ENCODE results near the gene TIAM1. TPM values are rescaled to one million over a fixed set of nuclear protein-coding genes. Genes with fewer than 3 reads are reported as not detected.

The TIAM1 gene
- total RNA-seq, 1 donor from 2014 or later = 119 TPM

DNA sequence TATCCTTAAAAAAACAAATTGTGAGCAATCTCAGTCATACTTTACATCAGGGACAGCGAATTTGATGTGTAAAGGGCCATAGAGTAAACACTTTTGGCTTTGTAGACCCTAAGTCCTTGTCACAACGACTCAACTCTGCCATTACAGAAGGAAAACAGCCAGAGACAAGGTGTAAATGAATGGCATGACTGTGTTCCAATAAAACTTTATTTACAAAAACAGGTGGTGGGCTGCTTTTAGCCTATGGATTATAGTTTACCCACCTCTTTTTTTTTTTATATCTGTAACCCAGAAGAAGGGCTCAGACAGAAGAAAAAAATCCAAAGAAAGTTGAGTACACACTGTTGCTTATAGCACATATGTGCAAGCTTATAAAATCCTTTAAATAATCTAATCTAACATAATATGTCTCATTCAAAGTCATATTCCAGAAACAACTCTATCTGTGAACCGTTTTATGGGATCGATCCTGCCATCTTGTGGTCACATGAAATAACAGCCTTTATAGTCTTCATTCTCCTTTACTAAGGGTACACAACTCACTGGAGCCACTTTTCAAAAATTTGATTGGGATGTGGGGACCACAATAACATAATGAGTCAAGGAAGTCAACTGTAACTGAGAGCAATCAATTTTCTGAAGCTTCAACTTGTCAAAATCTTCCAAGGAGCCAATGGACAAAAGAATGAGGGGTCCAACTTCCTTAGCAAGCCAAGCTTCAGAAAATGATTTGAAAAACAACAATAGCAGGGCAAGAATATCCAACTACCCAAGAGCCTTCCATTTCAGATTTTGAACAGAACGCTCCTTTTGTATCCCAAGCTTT, 163.6 kb downstream of the TIAM1 start:
- Mint-ChIP-seq H3K27ac (peak overlapping the region; percentile 98), H3K27me3 (ENCODE audit: insufficient read depth) (no peaks in the 10 kb centered on the region), H3K4me3 (peak overlapping the region; percentile 92), H3K4me1 (ENCODE audit: low read depth) (peaks cover 70% of the 10 kb centered on the region), H3K36me3 (ENCODE audit: low read depth) (peaks cover 57% of the 10 kb centered on the region), H3K9me3 (peaks cover 3% of the 10 kb centered on the region)
- intact Hi-C loops (cut with micrococcal nuclease) = loop anchor here (1.0 to 5.0 kb wide), 7 partner anchors 14 to 552 kb away; partner anchors contain the start of genes KRTAP21-3, SCAF4 and SOD1
- DNase-seq (ENCODE audit: low spot score) = no peak

DNA sequence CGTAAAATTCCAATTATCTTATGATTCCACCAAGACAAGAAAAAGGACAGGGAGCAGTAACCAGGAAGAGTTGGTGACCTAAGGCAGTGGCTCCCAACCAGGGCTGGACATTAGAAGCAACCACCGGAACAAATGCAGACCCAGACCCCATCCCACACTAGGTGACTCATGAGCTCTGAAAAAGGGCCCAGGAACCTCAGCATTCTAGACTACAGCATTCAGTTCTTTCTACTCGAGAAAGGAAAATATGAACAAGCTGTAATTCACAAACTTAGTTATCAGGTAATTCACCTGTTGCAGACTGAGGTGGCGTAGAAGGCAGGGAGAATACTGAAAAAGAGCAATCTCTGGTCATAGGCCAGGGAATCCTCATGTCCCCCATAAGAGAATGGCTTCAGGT, 167.3 kb downstream of the TIAM1 start:
- DNase-seq (ENCODE audit: low spot score) = no peak
- H3K36me3 Mint-ChIP-seq (ENCODE audit: low read depth) = peaks cover 60% of the 10 kb centered on the region
- peak overlapping the region; percentile 78 for H3K27ac Mint-ChIP-seq

DNA sequence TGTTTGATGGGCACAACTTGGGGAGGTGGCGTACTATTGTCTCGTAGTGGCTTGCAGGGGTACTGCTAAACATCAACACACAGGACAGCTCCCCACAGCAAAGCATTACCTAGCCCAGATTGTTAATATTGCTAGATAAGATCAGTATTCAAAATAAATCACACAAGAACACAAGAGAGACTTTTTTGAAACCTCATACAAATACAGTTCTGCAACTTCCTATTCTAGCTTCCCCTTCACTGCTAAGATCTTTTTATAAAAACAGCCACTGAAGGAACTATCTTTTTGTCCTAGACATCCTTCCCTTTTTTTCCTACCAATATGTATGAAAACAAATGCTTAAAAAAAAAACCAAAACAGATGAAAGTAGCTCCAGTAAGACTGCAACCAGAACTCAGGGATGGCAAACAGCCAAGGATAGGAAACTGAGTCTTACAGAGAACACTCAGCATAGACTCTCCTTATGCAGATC, 167.9 kb downstream of the TIAM1 start:
- intact Hi-C loops (cut with micrococcal nuclease) = loop anchor here (2.0 kb wide), 1 partner anchor 15 kb away; no protein-coding TSS in a partner anchor
- Mint-ChIP-seq H3K36me3 (ENCODE audit: low read depth) (peaks cover 61% of the 10 kb centered on the region), H3K4me1 (ENCODE audit: low read depth) (peaks cover 74% of the 10 kb centered on the region), H3K4me3 (peak overlapping the region; percentile 61), H3K9me3 (no peaks in the 10 kb centered on the region), H3K27me3 (ENCODE audit: insufficient read depth) (no peaks in the 10 kb centered on the region), H3K27ac (peak overlapping the region; percentile 78)
- DNase-seq (ENCODE audit: low spot score) = no peak

More for the DNA sequence above, 167.3 kb downstream of the TIAM1 start:
- Mint-ChIP-seq H3K27me3 (ENCODE audit: insufficient read depth) (no peaks in the 10 kb centered on the region), H3K9me3 (no peaks in the 10 kb centered on the region), H3K4me1 (ENCODE audit: low read depth) (peaks cover 72% of the 10 kb centered on the region), H3K4me3 (peak overlapping the region; percentile 61)
- intact Hi-C loops (cut with micrococcal nuclease) = loop anchor here (2.0 kb wide), 1 partner anchor 16 kb away; no protein-coding TSS in a partner anchor

DNA sequence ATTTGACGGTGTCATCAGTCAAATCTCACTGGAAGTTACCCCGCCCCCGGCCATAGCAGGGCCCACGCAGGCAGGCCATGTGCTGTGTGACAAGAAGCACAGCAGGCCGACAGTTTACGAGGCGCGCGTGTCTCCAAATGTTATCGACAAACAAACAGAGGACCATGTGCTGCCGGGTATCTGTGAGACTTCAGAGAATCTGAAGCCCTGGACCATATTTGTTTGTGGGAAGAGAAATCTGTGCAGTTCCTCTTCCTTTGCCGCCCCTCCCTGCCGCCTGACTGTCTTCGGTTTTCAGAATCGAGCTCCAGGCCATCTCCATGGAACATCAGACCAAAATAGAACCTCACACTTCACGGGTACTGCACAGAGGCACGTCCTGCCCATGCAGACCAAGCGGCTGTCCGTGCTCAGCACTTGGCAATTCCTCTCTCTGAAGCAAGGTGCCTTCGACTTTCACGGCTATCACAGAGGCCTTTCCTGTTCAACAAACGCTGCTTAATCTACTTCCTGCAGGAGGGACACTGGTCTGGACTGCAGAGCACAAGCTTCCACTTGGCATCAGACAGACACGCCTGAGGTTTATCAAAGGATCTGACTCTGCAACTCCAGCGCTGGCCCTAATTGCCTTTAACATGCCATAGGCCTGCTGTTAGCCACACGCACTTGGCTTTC, 170.0 kb downstream of the TIAM1 start:
- Mint-ChIP-seq H3K36me3 (ENCODE audit: low read depth) (peaks cover 59% of the 10 kb centered on the region), H3K4me3 (peak overlapping the region; percentile 72), H3K27ac (peak overlapping the region; percentile 82), H3K9me3 (no peaks in the 10 kb centered on the region), H3K4me1 (ENCODE audit: low read depth) (peaks cover 73% of the 10 kb centered on the region), H3K27me3 (ENCODE audit: insufficient read depth) (no peaks in the 10 kb centered on the region)
- no peak for DNase-seq (ENCODE audit: low spot score)
- intact Hi-C loops (cut with micrococcal nuclease) = no loop called here

DNA sequence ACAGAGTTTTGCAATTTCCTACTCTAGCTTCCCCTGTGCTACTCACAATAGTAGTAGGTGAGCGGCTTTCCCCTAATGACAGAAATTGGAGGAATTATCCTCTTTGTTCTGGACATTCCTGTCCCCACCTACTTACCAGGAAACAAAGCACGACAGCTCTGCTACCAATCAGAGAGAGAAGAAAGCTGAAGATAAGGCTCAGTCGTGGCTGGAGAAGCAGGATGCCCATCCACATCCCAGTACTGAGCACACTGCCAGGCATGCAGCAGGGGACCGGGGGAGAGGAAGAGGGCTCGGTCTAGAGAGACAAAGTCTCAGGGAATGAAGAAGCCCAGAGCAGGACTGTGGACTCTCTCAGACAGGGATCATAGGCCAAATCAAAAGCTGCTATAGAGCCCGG, 171.7 kb downstream of the TIAM1 start:
- Mint-ChIP-seq H3K4me1 (ENCODE audit: low read depth) (peaks cover 70% of the 10 kb centered on the region), H3K9me3 (no peaks in the 10 kb centered on the region), H3K27ac (peak overlapping the region; percentile 72), H3K27me3 (ENCODE audit: insufficient read depth) (no peaks in the 10 kb centered on the region), H3K4me3 (peak overlapping the region; percentile 30), H3K36me3 (ENCODE audit: low read depth) (peaks cover 57% of the 10 kb centered on the region)
- intact Hi-C loops (cut with micrococcal nuclease) = no loop called here
- DNase-seq (ENCODE audit: low spot score) = no peak

DNA sequence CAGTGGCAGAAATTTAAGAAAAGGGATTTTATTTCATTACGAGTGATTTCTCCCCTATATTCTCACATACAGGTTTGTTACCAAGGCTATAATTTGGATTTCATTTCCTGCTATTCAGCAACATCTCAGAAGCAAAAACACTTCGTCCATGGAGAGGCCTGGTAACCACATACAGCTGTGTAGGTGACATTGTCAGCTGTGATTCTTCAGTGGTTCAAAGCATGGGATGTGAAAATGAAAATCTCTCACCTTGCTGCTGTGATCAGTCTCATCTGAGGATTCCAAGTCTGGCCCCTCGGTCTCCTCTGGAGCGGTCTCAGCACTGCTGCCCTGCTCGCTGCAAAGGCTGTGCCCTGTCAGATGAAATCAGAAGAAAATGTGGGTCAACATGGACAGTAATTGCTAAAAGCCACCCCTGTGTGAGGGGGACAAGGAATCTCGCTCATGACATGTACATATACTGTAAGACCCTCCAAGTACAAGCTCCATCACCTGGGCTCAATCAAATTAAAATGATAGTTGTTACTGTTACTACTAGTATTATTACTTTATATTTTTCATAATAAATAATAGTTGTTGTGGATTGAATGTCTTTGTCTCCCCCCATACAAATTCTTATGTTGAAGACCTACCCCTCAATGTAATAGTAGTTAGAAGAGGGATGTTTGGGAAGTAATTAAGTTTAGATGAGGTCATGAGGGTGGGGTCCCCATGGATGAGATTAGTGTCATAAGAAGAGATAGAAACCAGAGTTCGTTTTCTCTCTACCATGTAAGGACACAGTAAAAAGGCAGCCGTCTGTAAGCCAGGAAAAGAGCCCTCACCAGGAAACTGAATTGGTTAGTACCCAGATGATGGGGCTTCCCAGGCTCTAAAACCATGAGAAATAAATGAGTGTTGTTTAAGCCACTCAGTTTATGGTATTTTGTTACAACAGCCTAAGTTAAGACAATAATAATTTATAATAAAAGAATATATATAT, 179.1 kb downstream of the TIAM1 start:
- Mint-ChIP-seq H3K9me3 (no peaks in the 10 kb centered on the region), H3K27me3 (ENCODE audit: insufficient read depth) (no peaks in the 10 kb centered on the region), H3K27ac (peak overlapping the region; percentile 75), H3K4me3 (peak overlapping the region; percentile 35), H3K4me1 (ENCODE audit: low read depth) (peaks cover 71% of the 10 kb centered on the region), H3K36me3 (ENCODE audit: low read depth) (peaks cover 48% of the 10 kb centered on the region)
- no peak for DNase-seq (ENCODE audit: low spot score)
- intact Hi-C loops (cut with micrococcal nuclease) = no loop called here

DNA sequence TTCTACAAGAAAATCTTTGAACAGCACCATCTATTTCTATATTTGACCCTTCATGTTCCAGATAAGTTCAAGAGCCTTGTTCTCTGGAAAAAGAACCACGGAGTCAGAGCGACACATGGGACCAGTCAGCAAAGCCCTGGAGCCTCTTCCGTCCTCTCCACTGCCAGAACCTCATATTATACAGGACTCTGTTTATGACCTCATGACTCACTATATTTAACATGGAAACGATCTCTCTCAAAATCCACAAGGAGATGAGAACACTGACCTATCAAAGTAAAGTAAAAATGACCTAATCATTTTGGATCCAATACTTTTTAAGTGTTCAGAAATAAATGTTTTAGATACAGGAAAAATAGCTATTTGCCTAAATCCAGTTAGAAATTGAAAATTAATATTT, 181.2 kb downstream of the TIAM1 start:
- no peak overlapping the region for H3K27ac Mint-ChIP-seq
- H3K4me3 Mint-ChIP-seq = no peak overlapping the region

DNA sequence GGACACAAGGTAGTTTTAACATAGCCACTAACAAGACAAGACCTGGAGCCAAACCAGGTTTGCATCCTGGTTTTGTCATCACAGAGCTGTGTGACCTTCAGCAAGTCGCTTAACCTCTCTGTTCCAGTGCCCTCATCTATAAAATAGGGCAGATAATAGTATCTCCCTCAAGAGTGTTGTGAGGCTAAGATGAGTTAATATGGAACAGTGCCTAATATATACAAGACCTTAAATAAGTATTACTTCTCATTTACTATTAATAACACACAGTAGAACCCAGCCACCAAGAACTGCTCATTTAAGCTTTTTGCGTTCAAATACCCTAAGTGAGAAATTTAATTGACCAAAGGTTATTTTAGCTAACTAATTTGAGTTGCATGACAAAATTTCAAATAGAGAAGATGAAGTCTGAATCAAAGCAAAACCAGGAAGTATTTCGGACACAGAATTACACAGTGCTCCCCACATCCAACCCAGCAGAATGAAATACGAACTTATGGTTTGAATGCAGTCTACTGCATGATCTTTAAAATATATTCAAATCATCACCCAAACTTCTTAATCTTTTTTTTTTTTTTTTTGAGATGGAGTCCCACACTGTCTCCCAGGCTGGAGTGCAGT, 181.9 kb downstream of the TIAM1 start:
- peaks cover 72% of the 10 kb centered on the region for H3K4me1 Mint-ChIP-seq (ENCODE audit: low read depth)
- peak overlapping the region; percentile 10 for H3K27ac Mint-ChIP-seq
- H3K4me3 Mint-ChIP-seq = no peak overlapping the region
- H3K27me3 Mint-ChIP-seq (ENCODE audit: insufficient read depth) = no peaks in the 10 kb centered on the region
- intact Hi-C loops (cut with micrococcal nuclease) = no loop called here
- DNase-seq (ENCODE audit: low spot score) = no peak
- H3K9me3 Mint-ChIP-seq = peaks cover 8% of the 10 kb centered on the region
- H3K36me3 Mint-ChIP-seq (ENCODE audit: low read depth) = peaks cover 56% of the 10 kb centered on the region

More for the DNA sequence above, 181.2 kb downstream of the TIAM1 start:
- H3K36me3 Mint-ChIP-seq (ENCODE audit: low read depth) = peaks cover 51% of the 10 kb centered on the region
- peaks cover 76% of the 10 kb centered on the region for H3K4me1 Mint-ChIP-seq (ENCODE audit: low read depth)
- no peaks in the 10 kb centered on the region for H3K27me3 Mint-ChIP-seq (ENCODE audit: insufficient read depth)
- peaks cover 1% of the 10 kb centered on the region for H3K9me3 Mint-ChIP-seq
- no peak for DNase-seq (ENCODE audit: low spot score)
- intact Hi-C loops (cut with micrococcal nuclease) = no loop called here

DNA sequence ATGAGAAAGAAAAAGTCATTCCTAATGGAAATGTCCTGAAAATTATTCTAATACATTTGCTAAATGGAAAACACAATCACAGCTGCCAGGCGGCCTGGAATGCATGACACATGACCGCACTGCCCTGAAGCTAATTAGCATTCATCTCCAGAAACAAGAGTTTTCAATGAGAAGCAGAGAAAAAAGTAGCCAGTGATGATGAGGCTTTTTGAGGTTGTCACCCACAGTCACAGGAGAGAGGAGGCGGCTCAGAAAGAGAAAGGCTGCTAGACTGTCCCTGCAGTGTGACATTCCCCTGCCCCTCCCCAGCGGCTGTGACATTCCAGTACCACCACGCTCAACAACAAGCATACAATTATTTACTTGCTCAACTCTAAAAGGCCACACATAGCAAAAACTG, 182.9 kb downstream of the TIAM1 start:
- Mint-ChIP-seq H3K4me3 (no peak overlapping the region), H3K36me3 (ENCODE audit: low read depth) (peaks cover 54% of the 10 kb centered on the region), H3K27me3 (ENCODE audit: insufficient read depth) (no peaks in the 10 kb centered on the region), H3K9me3 (peaks cover 15% of the 10 kb centered on the region), H3K27ac (no peak overlapping the region), H3K4me1 (ENCODE audit: low read depth) (peaks cover 66% of the 10 kb centered on the region)
- no peak for DNase-seq (ENCODE audit: low spot score)
- intact Hi-C loops (cut with micrococcal nuclease) = loop anchor here (2.0 kb wide), 1 partner anchor 16 kb away; no protein-coding TSS in a partner anchor

DNA sequence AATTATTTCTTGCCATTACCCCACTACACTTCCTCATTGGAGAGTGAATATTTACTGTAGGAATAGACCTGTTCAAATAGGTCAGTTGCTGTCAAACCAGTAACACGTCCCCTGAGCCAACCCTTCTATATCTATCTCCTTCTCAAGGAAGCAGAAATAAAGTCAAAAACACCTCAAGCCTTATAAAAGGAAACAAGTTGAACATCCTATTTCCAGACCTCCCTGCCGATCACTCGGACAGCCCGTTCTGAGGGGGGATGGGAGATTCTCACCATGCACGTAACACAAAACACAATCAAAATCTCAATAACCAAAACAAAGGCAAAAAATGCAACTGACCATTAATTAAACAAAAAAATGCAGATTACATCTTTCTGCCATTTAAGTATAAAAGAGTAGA, 184.3 kb downstream of the TIAM1 start:
- H3K4me3 Mint-ChIP-seq = peak overlapping the region; percentile 49

DNA sequence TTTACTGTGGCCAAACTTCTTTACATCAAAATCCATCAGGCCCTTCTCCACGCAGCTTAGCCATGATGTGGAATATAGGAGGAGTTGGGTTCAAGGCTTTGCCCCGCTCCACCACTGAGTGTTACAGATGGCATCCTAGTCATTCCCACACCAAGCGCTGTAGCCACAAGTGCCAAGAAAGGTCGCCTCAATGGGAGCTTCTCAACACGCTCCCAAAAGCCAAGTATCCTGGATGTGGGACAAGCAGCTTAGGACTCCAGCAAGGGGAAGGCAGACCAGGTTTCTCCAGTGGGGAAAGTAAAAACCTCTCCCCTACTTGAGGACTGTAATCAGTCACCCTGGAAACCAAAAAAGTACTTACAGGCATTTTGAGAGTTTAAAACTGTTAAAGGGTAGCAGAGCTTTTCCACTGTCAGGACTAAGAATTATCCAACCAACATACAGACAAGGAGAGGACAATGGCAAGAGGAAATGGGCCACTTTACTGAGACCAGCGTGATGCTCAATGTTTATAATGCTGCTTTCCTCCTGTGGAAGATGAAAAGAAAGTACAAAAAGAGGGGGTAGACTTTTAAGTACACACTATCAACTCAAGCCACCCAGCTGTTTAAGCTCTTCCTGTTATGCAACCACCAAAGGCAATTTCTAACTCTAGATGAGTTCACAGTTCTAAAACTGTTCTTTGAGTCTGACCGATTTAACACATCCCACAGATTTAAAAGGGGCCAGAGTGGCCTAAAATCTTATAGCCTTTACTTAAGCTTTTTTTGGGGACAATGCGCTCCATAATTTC, 185.1 kb downstream of the TIAM1 start:
- Mint-ChIP-seq H3K9me3 (peaks cover 19% of the 10 kb centered on the region), H3K4me1 (ENCODE audit: low read depth) (peaks cover 62% of the 10 kb centered on the region), H3K36me3 (ENCODE audit: low read depth) (peaks cover 57% of the 10 kb centered on the region), H3K27ac (peak overlapping the region; percentile 74), H3K27me3 (ENCODE audit: insufficient read depth) (no peaks in the 10 kb centered on the region), H3K4me3 (peak overlapping the region; percentile 49)
- intact Hi-C loops (cut with micrococcal nuclease) = no loop called here
- no peak for DNase-seq (ENCODE audit: low spot score)

More for the DNA sequence above, 184.3 kb downstream of the TIAM1 start:
- H3K36me3 Mint-ChIP-seq (ENCODE audit: low read depth) = peaks cover 54% of the 10 kb centered on the region
- intact Hi-C loops (cut with micrococcal nuclease) = loop anchor here (2.0 kb wide), 1 partner anchor 17 kb away; no protein-coding TSS in a partner anchor
- peaks cover 57% of the 10 kb centered on the region for H3K4me1 Mint-ChIP-seq (ENCODE audit: low read depth)
- peaks cover 19% of the 10 kb centered on the region for H3K9me3 Mint-ChIP-seq
- H3K27me3 Mint-ChIP-seq (ENCODE audit: insufficient read depth) = no peaks in the 10 kb centered on the region
- peak overlapping the region; percentile 55 for H3K27ac Mint-ChIP-seq
- no peak for DNase-seq (ENCODE audit: low spot score)
